Activated effector memory CD4-positive, alpha-beta T cell treated with anti-CD3 and anti-CD28 coated beads, Interleukin-2, amount 50 U/mL, for 16 hours (primary cell): Measurements from ENCODE around the gene KSR2.
"Not testable (repeated sequence)": the region's sequence is repeated elsewhere in the genome, so short reads cannot be mapped to it uniquely, and the experiment has no call there.

Experiments
- DNase-seq: peaks from one replicate; pipeline ENCODE4 v3.0.0-alpha.2; 2020

Gene KSR2

GRCh38 chr12:117967043-117967442 lies 1.7 kb downstream of the KSR2 start:
- DNase-seq = no peak

DNA sequence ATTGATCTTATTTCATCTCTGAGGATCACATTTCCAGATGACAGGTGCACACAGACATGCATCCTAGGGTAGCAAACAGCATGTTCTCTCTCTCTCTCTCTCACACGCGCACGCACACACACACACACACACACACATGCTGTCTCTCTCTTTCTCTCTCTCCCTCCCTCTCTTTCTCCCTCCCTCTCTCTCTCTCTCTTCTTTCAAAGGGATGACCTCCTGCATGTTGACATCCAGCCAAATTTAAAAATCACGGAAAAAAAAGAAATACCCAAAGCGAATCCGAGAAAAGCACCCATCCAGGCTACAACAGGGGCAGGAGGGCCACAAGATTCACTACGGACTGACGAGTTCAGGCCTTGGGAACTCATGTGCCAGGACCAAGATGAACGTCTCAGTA lies 2.3 kb downstream of the KSR2 start:
- DNase-seq = no peak

DNA sequence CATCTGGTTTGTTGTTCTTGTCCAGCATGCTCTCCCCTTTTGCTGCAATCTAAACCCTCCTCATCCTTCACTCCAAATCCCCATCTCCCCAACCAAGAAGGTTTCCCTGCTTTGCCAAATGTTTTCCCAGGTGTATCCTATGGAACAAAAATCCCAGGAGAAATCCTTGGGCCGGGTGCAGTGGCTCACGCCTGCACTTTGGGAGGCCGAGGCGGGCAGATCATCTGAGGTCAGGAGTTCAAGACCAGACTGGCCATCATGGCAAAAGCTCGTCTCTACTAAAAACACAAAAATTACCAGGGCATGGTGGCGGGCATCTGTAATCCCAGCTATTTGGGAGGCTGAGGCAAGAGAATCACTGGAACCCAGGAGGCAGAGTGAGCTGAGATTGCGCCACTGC lies 5.0 kb downstream of the KSR2 start:
- no peak for DNase-seq

DNA sequence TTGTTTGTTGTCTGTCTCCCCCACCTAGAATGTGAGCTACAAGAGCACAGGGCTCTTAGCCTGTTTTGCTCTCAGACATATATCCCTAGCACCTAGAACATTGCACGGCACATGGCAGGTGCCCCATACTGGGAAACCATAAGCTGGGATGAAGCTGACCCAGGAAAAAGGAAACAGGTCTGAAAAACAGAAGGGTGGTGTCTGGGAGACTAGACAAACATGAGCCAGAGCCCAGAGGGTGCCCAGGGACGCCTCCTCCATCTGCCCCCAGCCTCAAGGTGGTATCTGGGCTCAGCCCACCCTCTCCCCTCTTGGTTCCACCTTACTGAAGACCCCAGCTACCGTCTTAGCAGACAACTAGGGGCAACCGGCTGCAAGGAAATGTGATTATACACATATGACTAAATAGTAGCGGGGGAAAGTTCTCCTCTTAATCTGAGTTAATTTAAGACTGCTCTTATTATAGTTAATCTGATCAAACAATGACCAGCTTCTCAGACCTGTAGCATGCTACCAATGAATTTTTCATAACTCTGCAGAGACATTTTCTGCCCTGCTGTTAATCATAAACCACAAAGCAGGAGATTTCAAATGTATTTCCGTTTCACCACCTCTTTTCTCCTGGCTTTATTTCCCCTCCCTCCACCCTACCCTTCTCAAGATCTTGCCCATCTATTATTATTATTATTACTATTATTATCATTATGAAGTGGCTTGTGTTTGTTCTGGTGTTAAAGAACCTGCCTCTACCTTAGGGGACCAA lies 31.9 kb downstream of the KSR2 start:
- no peak for DNase-seq

DNA sequence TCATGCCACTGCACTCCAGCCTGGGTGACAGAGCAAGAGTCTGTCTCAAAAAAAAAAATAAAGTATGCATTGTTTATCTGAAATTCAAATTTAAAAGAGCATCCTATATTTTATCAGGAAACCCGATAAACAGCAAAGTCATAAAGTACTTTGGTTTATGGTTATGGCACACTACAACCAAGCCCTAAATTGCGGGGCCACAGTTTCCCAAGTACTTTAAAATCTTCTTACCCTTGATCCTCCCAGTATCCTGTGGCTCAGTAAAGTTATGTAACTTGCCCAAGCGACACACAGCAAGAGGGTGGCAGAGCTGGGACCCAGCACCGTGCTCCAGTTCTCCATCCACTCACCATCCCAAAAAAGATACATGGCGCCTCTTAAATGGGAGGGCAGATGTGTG lies 35.2 kb downstream of the KSR2 start:
- DNase-seq = no peak

DNA sequence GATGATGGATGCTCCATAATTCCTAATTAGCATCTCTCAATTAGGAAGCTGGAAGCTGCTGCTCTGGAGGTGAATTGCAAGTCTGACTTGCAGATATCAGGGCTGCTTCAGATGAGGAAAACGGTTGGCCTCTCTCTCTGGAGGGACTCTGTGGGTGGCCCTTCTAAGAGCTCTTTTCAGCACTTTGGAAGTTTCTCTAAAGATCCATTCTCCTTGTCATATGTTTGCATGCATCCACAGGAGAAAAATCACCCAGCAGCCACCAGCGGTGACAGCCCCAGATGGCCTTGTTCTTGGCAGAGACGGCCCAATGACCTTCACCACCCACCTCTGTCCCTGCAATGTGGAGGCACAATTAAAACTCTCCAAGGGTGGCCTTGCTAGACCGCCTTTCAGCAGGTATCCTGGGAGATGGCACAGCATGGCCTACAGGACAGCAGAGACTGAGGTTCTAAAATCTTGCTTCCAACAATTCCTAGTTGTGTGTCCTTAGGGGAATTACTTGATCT lies 42.3 kb downstream of the KSR2 start:
- no peak for DNase-seq

DNA sequence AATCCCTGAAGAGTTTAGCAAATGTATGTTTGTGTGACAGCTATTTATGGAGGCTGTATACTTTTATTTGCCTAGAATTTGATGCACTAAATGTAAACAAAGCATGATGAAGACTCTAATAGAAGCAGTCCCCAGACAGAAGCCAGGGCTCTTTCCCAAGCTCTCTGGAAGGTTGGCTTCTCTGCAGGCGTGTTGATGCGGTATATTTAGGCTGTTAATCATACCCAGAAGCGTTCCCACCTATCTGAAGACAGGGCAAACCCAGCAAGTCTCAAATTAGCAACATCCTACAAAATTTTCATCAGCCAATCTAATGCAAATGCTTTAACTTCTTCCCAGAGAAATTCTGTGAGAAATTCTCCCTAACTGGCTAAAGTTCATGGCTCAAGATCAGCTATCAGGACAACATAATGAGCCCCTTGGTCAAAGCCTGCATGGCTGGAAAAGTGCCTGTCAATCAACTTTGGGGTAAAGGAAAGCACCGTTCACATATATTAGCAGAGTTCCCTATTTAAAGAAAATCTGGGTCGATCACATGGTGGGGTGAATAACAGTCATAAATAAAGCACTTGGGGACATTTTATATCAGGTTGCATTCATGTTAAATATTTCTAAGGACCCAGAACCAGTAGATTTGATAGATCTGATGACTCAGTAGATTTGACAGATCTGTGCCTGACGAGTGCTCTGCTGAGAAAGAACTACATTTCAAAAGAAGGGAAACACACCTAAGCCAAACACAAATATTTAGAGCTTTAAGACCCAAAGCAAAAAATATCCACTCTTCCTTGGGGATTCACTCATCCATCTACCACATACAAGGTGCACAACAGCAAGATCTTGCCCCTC lies 46.6 kb downstream of the KSR2 start:
- DNase-seq = no peak

DNA sequence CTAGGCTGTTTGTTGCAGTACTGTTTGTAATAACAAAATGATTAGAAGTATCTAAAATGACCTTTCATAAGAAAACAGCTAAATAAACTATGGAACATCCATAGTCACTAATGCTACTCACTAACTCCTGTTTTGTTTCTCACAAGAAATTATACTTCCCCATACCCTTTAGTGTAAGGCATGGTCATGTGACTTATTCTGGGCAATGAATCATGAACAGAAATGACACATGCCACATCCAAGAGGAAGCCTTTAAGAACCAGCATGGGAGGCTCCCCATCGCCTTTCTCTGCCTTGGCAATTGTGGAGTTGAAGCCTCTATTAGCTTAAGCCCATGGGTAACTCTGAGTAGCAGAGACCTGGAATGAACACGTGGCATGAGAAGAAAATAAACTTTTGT lies 49.3 kb downstream of the KSR2 start:
- no peak for DNase-seq

DNA sequence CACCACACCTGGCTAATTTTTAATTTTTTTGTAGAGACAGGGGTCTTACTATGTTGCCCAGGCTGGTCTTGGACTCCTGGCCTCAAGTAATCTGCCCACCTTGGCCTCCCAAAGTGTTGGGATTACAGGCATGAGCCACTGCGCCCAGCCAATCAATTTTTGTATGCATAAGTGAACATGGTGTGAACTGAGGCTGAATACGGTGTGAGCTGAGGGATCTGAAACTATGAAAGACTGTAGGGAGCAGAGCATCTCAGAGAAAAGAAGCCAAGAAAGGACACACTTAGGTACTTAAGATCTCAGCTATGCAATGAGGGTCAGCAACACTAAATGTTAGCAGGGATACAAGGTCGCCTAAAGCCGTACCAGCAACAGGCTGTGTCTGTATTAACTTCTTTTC lies 54.1 kb downstream of the KSR2 start:
- DNase-seq = no peak

GRCh38 chr12:117912756-117913155 lies 56.0 kb downstream of the KSR2 start:
- no peak for DNase-seq

GRCh38 chr12:117908411-117908810 lies 60.4 kb downstream of the KSR2 start:
- DNase-seq = no peak

GRCh38 chr12:117907108-117907689 lies 61.6 kb downstream of the KSR2 start:
- no peak for DNase-seq

DNA sequence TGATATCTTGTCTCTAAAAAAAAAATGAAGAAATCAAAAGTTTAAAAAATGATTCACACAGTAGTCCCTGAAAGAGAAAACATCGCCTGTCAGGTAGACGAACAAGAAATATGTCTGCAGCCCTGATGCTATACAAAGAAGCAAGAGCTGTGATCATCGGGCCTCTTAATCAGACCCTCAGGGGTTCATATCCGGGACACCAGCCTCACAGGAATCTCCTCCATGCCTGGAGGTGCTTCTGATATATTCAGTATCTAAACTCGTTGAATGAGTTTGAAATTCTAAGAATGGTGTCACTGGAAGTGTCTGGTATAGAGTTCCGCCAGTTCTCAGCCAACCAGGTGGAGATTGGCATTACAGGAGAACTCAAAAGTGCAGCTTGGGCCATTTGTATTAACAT lies 64.7 kb downstream of the KSR2 start:
- no peak for DNase-seq

- no peak for DNase-seq
These were observed 65.5 kb downstream of the KSR2 start for GRCh38 chr12:117903110-117903840.

GRCh38 chr12:117901631-117902030 lies 67.2 kb downstream of the KSR2 start:
- no peak for DNase-seq

- DNase-seq = no peak
These were observed 68.2 kb downstream of the KSR2 start for GRCh38 chr12:117900561-117900960.

DNA sequence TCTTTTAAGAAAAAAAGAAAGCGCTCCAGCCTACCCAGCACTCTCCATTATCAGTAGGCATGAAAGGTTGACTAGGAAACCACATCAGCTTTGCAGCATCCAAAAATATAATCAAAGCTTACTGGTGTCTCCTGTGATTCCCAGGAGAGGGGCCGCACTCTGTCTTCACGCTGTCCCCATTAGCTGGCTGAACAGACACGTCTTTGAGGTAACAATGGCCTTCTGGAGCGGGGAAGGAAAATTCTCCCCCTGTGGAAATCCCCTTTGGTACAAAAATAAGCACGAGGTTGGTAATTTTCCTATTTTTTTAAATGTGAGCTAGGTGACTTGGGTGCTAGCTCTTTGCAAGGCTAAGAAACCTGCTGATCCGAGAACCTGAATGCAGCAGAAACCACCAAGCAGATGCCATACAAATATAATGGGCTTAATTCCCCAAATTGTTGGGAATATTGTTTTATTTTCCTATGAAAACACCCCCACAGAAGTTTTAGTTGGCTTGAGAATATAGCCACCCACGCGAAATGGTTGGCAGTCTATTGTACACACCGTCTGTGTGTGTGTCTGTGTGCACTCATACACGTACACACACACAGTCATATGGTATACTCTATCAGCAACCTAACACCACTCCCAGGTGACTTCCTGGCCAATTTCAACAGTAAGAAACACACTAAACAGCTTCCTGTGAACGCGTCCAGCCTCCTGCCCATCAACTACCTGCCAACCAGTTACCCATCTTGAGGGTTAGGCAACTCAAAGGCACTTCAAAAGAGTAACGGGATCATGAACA lies 71.2 kb downstream of the KSR2 start:
- no peak for DNase-seq

DNA sequence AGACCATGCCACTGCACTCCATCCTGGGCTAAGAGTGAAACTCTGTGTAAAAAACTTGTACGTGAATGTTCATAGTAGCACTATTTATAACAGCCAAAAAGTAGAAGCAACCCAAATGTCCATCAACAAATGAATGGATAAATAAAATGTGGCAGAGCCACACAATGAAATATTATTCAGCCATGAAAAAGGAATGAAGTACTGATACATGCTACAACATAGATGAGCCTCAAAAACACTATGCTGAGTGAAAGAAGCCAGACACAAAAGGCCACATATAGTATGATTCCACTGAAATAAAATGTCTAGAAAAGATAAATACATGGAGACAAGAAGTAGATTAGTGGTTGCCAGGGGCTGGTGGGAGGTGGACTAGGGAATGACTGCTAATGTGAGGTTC lies 72.8 kb downstream of the KSR2 start:
- DNase-seq = no peak

GRCh38 chr12:117892441-117892840 lies 76.3 kb downstream of the KSR2 start:
- no peak for DNase-seq

- DNase-seq = not testable (repeated sequence)
These were observed 77.5 kb downstream of the KSR2 start for GRCh38 chr12:117891265-117891664.

DNA sequence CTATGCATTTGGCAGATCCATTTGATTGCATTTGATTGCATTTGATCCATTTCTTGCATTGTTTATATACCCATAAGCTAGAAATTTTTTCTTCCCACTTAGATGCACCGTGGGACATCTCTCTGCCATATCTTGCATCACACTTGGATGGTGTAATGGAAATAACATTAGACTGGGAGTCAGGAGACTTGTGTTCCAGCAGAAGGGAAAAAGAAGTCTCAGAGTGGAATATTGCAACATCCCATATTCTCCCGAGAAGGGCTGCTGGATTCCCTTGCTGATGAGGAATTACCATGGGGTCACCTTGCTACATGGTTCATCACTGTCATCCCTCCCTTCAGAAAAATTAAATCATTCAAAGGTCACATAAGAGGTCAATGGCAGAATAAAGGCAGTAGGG lies 78.1 kb downstream of the KSR2 start:
- no peak for DNase-seq

GRCh38 chr12:117890137-117890536 lies 78.7 kb downstream of the KSR2 start:
- no peak for DNase-seq
